Common myeloid progenitor, CD34-positive (primary cell): Measurements from ENCODE around the gene DNMT3A.

ENCODE experiments used
- CTCF ChIA-PET: fragments of 350-600 bp; sonication (Branson Sonifier 250); formaldehyde crosslinking; loops from one replicate; lab custom pipeline; 2021; ENCODE audit warnings: antibody characterized with exemption; lab: Charles Lee
- POLR2A ChIA-PET: fragments of 350-600 bp; sonication (Branson Sonifier 250); formaldehyde crosslinking; loops from one replicate; lab custom pipeline; 2021; ENCODE audit warnings: antibody characterized with exemption; lab: Charles Lee
- DNase-seq, 3 donors: peaks; one replicate each; pipeline versions ENCODE4 v3.0.0 to v3.0.0-alpha.2; 2013
- H3K27ac ChIP-seq, 2 experiments: 1 replicate in 1 of 2; 2 replicates in 1 of 2; pipeline ENCODE4 v1.7.0; 2013; ENCODE audit warnings: inconsistent platforms in 2 of 2, low read length in 2 of 2, mild to moderate bottlenecking in 2 of 2, low read depth in 1 of 2, moderate library complexity in 1 of 2; ENCODE audit not compliant: severe bottlenecking in 2 of 2, insufficient read depth in 1 of 2, poor library complexity in 1 of 2
- H3K27me3 ChIP-seq, 5 experiments: replicated peaks in 2 of 5; 1 replicate in 3 of 5; 2 replicates in 2 of 5; pipeline versions ENCODE4 v1.6.1 to v1.7.0; 2013; ENCODE audit warnings: low read length in 4 of 5, mild to moderate bottlenecking in 2 of 5, moderate library complexity in 2 of 5, inconsistent platforms in 1 of 5; ENCODE audit not compliant: insufficient read depth in 5 of 5, control insufficient read depth in 4 of 5
- H3K36me3 ChIP-seq, 4 experiments: 1 replicate in 2 of 4; 2 replicates in 2 of 4; pipeline versions ENCODE4 v1.6.1 to v1.7.0; 2013; ENCODE audit warnings: low read length in 3 of 4, control low read depth in 1 of 4, mild to moderate bottlenecking in 1 of 4; ENCODE audit not compliant: control insufficient read depth in 4 of 4, insufficient read depth in 4 of 4
- H3K4me1 ChIP-seq, 4 experiments: 1 replicate in 3 of 4; 2 replicates in 1 of 4; pipeline versions ENCODE4 v1.6.1 to v1.7.1; 2013; ENCODE audit warnings: low read length in 3 of 4, mild to moderate bottlenecking in 3 of 4, control low read depth in 1 of 4, inconsistent platforms in 1 of 4, moderate library complexity in 1 of 4; ENCODE audit not compliant: control insufficient read depth in 4 of 4, insufficient read depth in 4 of 4; ENCODE audit errors: control extremely low read depth in 1 of 4
- H3K4me3 ChIP-seq, 7 experiments: 1 replicate in 4 of 7; 2 replicates in 3 of 7; pipeline versions ENCODE4 v1.5.1 to v1.7.0; 2013; ENCODE audit warnings: mild to moderate bottlenecking in 7 of 7, low read length in 6 of 7, moderate library complexity in 6 of 7, inconsistent platforms in 2 of 7, low read depth in 2 of 7, control low read depth in 1 of 7; ENCODE audit not compliant: insufficient read depth in 4 of 7, control insufficient read depth in 1 of 7; ENCODE audit errors: extremely low read depth in 1 of 7
- H3K9me3 ChIP-seq, 5 experiments: 1 replicate in 4 of 5; 2 replicates in 1 of 5; pipeline versions ENCODE4 v1.6.1 to v1.7.1; 2013; ENCODE audit warnings: low read length in 4 of 5, mild to moderate bottlenecking in 2 of 5, inconsistent platforms in 1 of 5, low read depth in 1 of 5, moderate library complexity in 1 of 5; ENCODE audit not compliant: control insufficient read depth in 4 of 5, insufficient read depth in 2 of 5; ENCODE audit errors: control extremely low read depth in 1 of 5
- WGBS: methylation state at CpG from one replicate; pipeline ENCODE4 v1.1.5; 2013; ENCODE audit not compliant: insufficient coverage; 5-methylcytosine and 5-hydroxymethylcytosine counted together

The DNMT3A gene

GRCh38 chr2:25330273-25330672, 11.5 kb downstream of the DNMT3A start:
- H3K9me3 ChIP-seq = peaks cover 0 to 13% (median 9%) of the 10 kb centered on the region in 5 experiments
- 95% methylated on average over 8 of the region's 10 CpGs for WGBS
- POLR2A ChIA-PET = no interaction called here
- H3K36me3 ChIP-seq = peaks cover 7 to 17% (median 16%) of the 10 kb centered on the region in 4 experiments
- no peak overlapping the region for H3K27ac ChIP-seq
- H3K27me3 ChIP-seq = no peaks in the 10 kb centered on the region
- DNase-seq = no peak
- CTCF ChIA-PET = interaction anchor here (1.6 to 1.7 kb wide), 2 partner anchors 14 to 21 kb away, joined by 6 to 8 read pairs; no protein-coding TSS in a partner anchor
- no peak overlapping the region for H3K4me3 ChIP-seq
- H3K4me1 ChIP-seq = peaks cover 0 to 8% (median 3%) of the 10 kb centered on the region in 4 experiments

GRCh38 chr2:25328152-25329085, 13.3 kb downstream of the DNMT3A start:
- Histone ChIP-seq H3K4me3 (no peak overlapping the region), H3K27ac (no peak overlapping the region), H3K9me3 (peaks cover 0 to 13% (median 9%) of the 10 kb centered on the region in 5 experiments), H3K4me1 (no peaks in the 10 kb centered on the region), H3K27me3 (no peaks in the 10 kb centered on the region), H3K36me3 (peaks cover 7 to 17% (median 16%) of the 10 kb centered on the region in 4 experiments)
- no peak for DNase-seq
- WGBS = 97% methylated on average over 19 of the region's 27 CpGs
- CTCF ChIA-PET = interaction anchor here (0.8 to 2.5 kb wide), 4 partner anchors 14 to 197 kb away, joined by 3 to 12 read pairs (median 4); partner anchors contain the start of gene DNMT3A
- POLR2A ChIA-PET = no interaction called here

- H3K9me3 ChIP-seq = peaks cover 0 to 13% (median 9%) of the 10 kb centered on the region in 5 experiments
- no peak for DNase-seq
- ChIA-PET POLR2A (interaction anchor here (0.6 kb wide), 1 partner anchor 20 kb away, joined by 6 read pairs; no protein-coding TSS in a partner anchor), CTCF (interaction anchor here (0.6 to 2.5 kb wide), 5 partner anchors 11 to 303 kb away, joined by 3 to 12 read pairs (median 4); partner anchors contain the start of gene DNMT3A)
- no peaks in the 10 kb centered on the region for H3K4me1 ChIP-seq
- H3K4me3 ChIP-seq = no peak overlapping the region
- H3K27me3 ChIP-seq = no peaks in the 10 kb centered on the region
- WGBS = 100% methylated on average over 5 of the region's 5 CpGs
- peaks cover 7 to 17% (median 14%) of the 10 kb centered on the region in 4 experiments for H3K36me3 ChIP-seq
- no peak overlapping the region for H3K27ac ChIP-seq
These were observed 15.3 kb downstream of the DNMT3A start for GRCh38 chr2:25326326-25327013.

- Histone ChIP-seq H3K36me3 (peaks cover 7 to 17% (median 14%) of the 10 kb centered on the region in 4 experiments), H3K4me3 (no peak overlapping the region), H3K27ac (no peak overlapping the region), H3K4me1 (no peaks in the 10 kb centered on the region), H3K9me3 (peaks cover 0 to 13% (median 9%) of the 10 kb centered on the region in 5 experiments), H3K27me3 (no peaks in the 10 kb centered on the region)
- 96% methylated on average over 16 of the region's 16 CpGs for WGBS
- POLR2A ChIA-PET = no interaction called here
- peak in 1 of 3 donors; percentile 47 for DNase-seq
- CTCF ChIA-PET = interaction anchor here (1.0 to 1.6 kb wide), 6 partner anchors 9 to 37 kb away, joined by 3 to 5 read pairs (median 3); no protein-coding TSS in a partner anchor
These were observed 16.7 kb downstream of the DNMT3A start for GRCh38 chr2:25324905-25325592.

- Histone ChIP-seq H3K4me3 (no peak overlapping the region), H3K9me3 (peaks cover 0 to 13% (median 9%) of the 10 kb centered on the region in 5 experiments), H3K36me3 (peaks cover 7 to 17% (median 14%) of the 10 kb centered on the region in 4 experiments), H3K4me1 (no peaks in the 10 kb centered on the region), H3K27ac (no peak overlapping the region), H3K27me3 (no peaks in the 10 kb centered on the region)
- no peak for DNase-seq
- ChIA-PET CTCF (interaction anchor here (1.0 to 1.6 kb wide), 4 partner anchors 8 to 38 kb away, joined by 3 to 5 read pairs (median 4); no protein-coding TSS in a partner anchor), POLR2A (no interaction called here)
- 94% methylated on average over 4 of the region's 4 CpGs for WGBS
These were observed 17.5 kb downstream of the DNMT3A start for GRCh38 chr2:25324251-25324650.

GRCh38 chr2:25323610-25324189, 18.0 kb downstream of the DNMT3A start:
- H3K4me3 ChIP-seq = no peak overlapping the region
- WGBS = 83% methylated on average over 6 of the region's 8 CpGs
- ChIA-PET POLR2A (no interaction called here), CTCF (interaction anchor here (0.9 to 1.6 kb wide), 5 partner anchors 8 to 38 kb away, joined by 3 to 5 read pairs (median 4); no protein-coding TSS in a partner anchor)
- DNase-seq = no peak
- no peak overlapping the region for H3K27ac ChIP-seq
- peaks cover 7 to 17% (median 14%) of the 10 kb centered on the region in 4 experiments for H3K36me3 ChIP-seq
- H3K9me3 ChIP-seq = peaks cover 0 to 13% (median 9%) of the 10 kb centered on the region in 5 experiments
- H3K4me1 ChIP-seq = no peaks in the 10 kb centered on the region
- no peaks in the 10 kb centered on the region for H3K27me3 ChIP-seq
